NCI-H2107 treated with DMSO at 0.1 percent for 48 hours (cell line): ENCODE measurements around the gene MED12L.

Source experiments
- DNase-seq: peaks from one replicate; lab custom pipeline; 2025; ENCODE audit not compliant: unreplicated experiment; lab: John Stamatoyannopoulos, UW

MED12L gene

GRCh38 chr3:151316267-151316991 is 231.0 kb downstream of the MED12L start, which contains the start of gene GPR87:
TSS of gene GPR87 (minus strand) at chr3:151316820. CDS start at chr3:151300100, 16,720 bp downstream.
- no peak for DNase-seq

GRCh38 chr3:151318313-151318712 is 232.8 kb downstream of the MED12L start:
- DNase-seq = no peak

GRCh38 chr3:151318991-151319390 is 233.5 kb downstream of the MED12L start:
- no peak for DNase-seq

GRCh38 chr3:151319628-151320027 is 234.2 kb downstream of the MED12L start:
- no peak for DNase-seq

- DNase-seq = no peak
These were observed 234.7 kb downstream of the MED12L start for GRCh38 chr3:151320131-151320530.

GRCh38 chr3:151321526-151321925 is 236.1 kb downstream of the MED12L start:
- DNase-seq = no peak

- DNase-seq = no peak
These were observed 237.0 kb downstream of the MED12L start for GRCh38 chr3:151322511-151322910.

GRCh38 chr3:151327571-151328198 is 242.2 kb downstream of the MED12L start:
- DNase-seq = peak; percentile 49

GRCh38 chr3:151328298-151328995 is 243.0 kb downstream of the MED12L start:
- peak; percentile 83 for DNase-seq

GRCh38 chr3:151329363-151329762 is 243.9 kb downstream of the MED12L start, which contains the start of gene P2RY13:
TSS of gene P2RY13 (minus strand) at chr3:151329549. CDS start at chr3:151329528, 21 bp downstream.
- no peak for DNase-seq

- no peak for DNase-seq
These were observed 244.9 kb downstream of the MED12L start for GRCh38 chr3:151330379-151330778.

- DNase-seq = no peak
These were observed 245.4 kb downstream of the MED12L start for GRCh38 chr3:151330899-151331298.

- no peak for DNase-seq
These were observed 246.2 kb downstream of the MED12L start for GRCh38 chr3:151331696-151332095.

GRCh38 chr3:151345859-151346258 is 260.4 kb downstream of the MED12L start:
- DNase-seq = no peak

- no peak for DNase-seq
These were observed 260.8 kb downstream of the MED12L start for GRCh38 chr3:151346292-151346691.

- DNase-seq = no peak
These were observed 262.0 kb downstream of the MED12L start for GRCh38 chr3:151347432-151347831.

- DNase-seq = no peak
These were observed 265.2 kb downstream of the MED12L start for GRCh38 chr3:151350656-151351055.

- no peak for DNase-seq
These were observed 265.8 kb downstream of the MED12L start for GRCh38 chr3:151351219-151351618.

GRCh38 chr3:151351648-151352047 is 266.2 kb downstream of the MED12L start:
- DNase-seq = no peak

GRCh38 chr3:151356794-151357462 is 271.5 kb downstream of the MED12L start:
- DNase-seq = no peak

GRCh38 chr3:151357463-151357850 is 272.0 kb downstream of the MED12L start:
- no peak for DNase-seq
